Parathyroid adenoma (tissue), 2 donors: ENCODE results near the gene POP4.

Experiments used
- H2AFZ ChIP-seq: fragments of 300-600 bp; sonication (generic); one replicate; pipeline ENCODE4 v1.7.0; 2017; ENCODE audit warnings: antibody characterized with exemption, mild to moderate bottlenecking
- H3K27ac ChIP-seq: fragments of 300-600 bp; sonication (generic); one replicate; pipeline ENCODE4 v1.7.0; 2017
- H3K27me3 ChIP-seq: fragments of 300-600 bp; sonication (generic); one replicate; pipeline ENCODE4 v1.7.0; 2017; ENCODE audit warnings: low read length; ENCODE audit not compliant: control insufficient read depth, insufficient read depth
- H3K36me3 ChIP-seq: fragments of 300-600 bp; sonication (generic); one replicate; pipeline ENCODE4 v1.7.0; 2017; ENCODE audit warnings: low read length; ENCODE audit not compliant: control insufficient read depth, insufficient read depth
- H3K4me1 ChIP-seq: fragments of 300-600 bp; sonication (generic); one replicate; pipeline ENCODE4 v1.7.0; 2017; ENCODE audit warnings: control low read depth
- H3K4me2 ChIP-seq: fragments of 300-600 bp; sonication (generic); one replicate; pipeline ENCODE4 v1.7.0; 2017; ENCODE audit warnings: low read length
- H3K4me3 ChIP-seq: fragments of 300-600 bp; sonication (generic); one replicate; pipeline ENCODE4 v1.7.0; 2017; ENCODE audit warnings: low read depth, low read length
- H3K79me2 ChIP-seq: fragments of 300-600 bp; sonication (generic); one replicate; pipeline ENCODE4 v1.7.0; 2017; ENCODE audit warnings: control low read depth
- H3K9ac ChIP-seq: fragments of 300-600 bp; sonication (generic); one replicate; pipeline ENCODE4 v1.7.0; 2017; ENCODE audit warnings: mild to moderate bottlenecking
- H3K9me3 ChIP-seq: fragments of 300-600 bp; sonication (generic); one replicate; pipeline ENCODE4 v1.7.0; 2017; ENCODE audit warnings: low read length; ENCODE audit not compliant: control insufficient read depth
- TF ChIP-seq, protein P1 (sequence below): fragments of 300-600 bp; sonication (generic); IDR thresholded peaks from one replicate; pipeline ENCODE4 v1.7.0; 2017; ENCODE audit warnings: antibody characterized with exemption, mild to moderate bottlenecking
- donor health status: primary hyperparathyroidism.

POP4 gene

DNA sequence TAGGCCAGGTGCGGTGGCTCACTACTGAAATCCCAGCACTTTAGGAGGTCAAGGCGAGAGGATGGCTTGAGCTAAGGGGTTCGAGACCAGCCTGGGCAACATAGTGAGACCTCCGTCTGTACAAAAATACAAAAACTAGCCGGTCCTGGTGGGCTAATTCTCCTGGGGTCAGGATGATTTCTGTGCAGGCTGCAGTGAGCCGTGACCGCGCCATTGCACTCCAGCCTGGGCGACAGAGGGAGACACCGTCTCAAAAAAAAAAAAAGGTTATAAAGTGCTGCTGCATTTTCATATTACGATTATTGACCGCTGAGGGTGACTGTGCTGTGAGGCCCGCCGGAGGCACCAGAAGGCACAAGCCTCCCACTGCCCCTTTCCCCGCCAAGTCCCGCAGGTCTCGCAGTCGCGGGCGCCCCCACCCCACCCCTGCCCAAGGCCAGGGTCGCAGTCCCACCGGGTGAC is 58.7 kb downstream of the POP4 start:
- peaks cover 18% of the 10 kb centered on the region for H3K4me1 ChIP-seq
- no peak overlapping the region for H3K27ac ChIP-seq
- H3K4me3 ChIP-seq, result peak overlapping the region; percentile 78
- no peaks in the 10 kb centered on the region for H3K36me3 ChIP-seq
- H2AFZ ChIP-seq, result peak overlapping the region; percentile 87
- no peaks in the 10 kb centered on the region for H3K27me3 ChIP-seq
- no peaks in the 10 kb centered on the region for H3K9me3 ChIP-seq
- TF ChIP-seq, protein P1, sequence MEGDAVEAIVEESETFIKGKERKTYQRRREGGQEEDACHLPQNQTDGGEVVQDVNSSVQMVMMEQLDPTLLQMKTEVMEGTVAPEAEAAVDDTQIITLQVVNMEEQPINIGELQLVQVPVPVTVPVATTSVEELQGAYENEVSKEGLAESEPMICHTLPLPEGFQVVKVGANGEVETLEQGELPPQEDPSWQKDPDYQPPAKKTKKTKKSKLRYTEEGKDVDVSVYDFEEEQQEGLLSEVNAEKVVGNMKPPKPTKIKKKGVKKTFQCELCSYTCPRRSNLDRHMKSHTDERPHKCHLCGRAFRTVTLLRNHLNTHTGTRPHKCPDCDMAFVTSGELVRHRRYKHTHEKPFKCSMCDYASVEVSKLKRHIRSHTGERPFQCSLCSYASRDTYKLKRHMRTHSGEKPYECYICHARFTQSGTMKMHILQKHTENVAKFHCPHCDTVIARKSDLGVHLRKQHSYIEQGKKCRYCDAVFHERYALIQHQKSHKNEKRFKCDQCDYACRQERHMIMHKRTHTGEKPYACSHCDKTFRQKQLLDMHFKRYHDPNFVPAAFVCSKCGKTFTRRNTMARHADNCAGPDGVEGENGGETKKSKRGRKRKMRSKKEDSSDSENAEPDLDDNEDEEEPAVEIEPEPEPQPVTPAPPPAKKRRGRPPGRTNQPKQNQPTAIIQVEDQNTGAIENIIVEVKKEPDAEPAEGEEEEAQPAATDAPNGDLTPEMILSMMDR, result peak; percentile 13
- H3K79me2 ChIP-seq, result peaks cover 10% of the 10 kb centered on the region
- peak overlapping the region; percentile 89 for H3K4me2 ChIP-seq
- H3K9ac ChIP-seq, result no peak overlapping the region

DNA sequence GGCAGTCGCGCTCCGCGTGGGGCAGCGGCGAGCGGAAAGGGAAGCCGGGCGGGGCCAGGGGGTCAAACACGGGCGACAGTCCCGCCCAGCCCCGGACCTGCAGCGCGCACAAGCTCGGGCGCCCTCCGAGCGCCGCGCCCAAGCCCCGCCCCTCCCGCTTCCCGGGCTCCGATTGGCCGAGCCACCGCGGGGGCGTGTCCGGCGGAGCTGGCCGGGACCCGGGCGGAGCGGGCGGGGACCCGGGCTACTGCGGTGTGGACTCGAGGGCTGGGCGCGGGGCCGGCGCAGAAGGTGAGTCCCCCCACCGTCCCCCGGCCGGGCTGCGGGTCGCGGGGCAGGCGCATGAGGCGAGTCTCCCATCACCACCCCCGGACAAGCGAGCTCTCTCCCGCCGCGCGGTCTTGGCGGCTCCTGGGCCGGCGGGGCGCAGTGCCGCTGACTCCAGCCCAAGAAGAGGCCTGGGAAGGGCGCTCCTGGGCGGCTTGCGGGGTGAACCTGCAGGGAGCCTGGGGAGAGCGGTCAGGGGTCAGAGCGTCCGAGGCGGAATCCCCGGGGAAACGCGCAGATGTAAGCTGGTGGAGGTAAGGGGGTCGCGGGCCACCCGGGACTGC is 59.2 kb downstream of the POP4 start, which contains the start of gene PLEKHF1:
Gene PLEKHF1, plus strand, starts transcription at position 247 of the 611 bp plus-strand sequence. CDS start 8,379 bp downstream, outside the sequence.
- H3K79me2 ChIP-seq, result peaks cover 15% of the 10 kb centered on the region
- peak within 1 kb of the TSS; percentile 89 for H3K4me2 ChIP-seq
- no peaks in the 10 kb centered on the region for H3K36me3 ChIP-seq
- H3K27me3 ChIP-seq, result no peaks in the 10 kb centered on the region
- H3K4me3 ChIP-seq, result peak within 1 kb of the TSS; percentile 78
- TF ChIP-seq, protein P1, result no peak
- peak within 1 kb of the TSS; percentile 83 for H3K27ac ChIP-seq
- peak within 1 kb of the TSS; percentile 73 for H3K9ac ChIP-seq
- H2AFZ ChIP-seq, result peak within 1 kb of the TSS; percentile 87
- H3K9me3 ChIP-seq, result no peaks in the 10 kb centered on the region
- peaks cover 18% of the 10 kb centered on the region for H3K4me1 ChIP-seq

DNA sequence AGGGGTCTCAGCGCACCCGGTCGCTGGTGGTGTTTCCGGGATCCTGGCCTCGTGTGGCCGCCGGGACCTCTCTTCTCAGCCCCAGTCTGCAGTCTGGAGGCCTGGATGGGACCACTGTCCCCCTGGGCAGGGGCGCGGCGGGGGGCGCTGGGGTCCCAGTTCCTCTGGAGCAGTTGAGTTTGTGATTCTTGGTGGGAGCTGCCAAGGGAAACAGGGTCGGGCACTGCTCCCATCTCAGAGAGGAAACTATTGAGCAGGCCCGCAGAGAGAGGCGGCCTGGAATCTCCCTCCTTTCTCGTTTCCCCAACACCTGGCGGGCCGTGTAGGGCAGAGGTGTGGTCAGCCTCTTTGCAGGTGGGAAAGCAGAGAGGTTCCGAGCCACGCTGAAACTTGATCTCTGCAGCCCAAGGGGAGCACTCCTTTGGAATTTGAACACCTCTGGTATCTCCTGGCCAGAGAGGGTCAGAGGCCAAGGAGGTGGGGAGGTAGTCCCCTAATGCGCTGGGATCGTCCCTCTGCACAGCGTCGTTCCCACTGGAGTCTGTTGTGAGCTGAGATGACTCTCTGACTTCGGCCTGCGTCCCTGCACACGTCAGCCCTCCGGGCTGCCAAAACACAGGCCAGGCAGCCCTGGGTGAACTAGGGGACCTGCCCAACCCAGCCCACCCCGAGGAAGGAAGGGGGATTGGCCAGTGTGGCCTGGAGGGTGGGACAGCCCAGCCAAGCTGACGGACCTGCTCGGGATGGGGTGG is 59.9 kb downstream of the POP4 start:
- Histone ChIP-seq H2AFZ (peak overlapping the region; percentile 87), H3K9ac (peak overlapping the region; percentile 73), H3K9me3 (no peaks in the 10 kb centered on the region), H3K4me3 (peak overlapping the region; percentile 78), H3K27ac (peak overlapping the region; percentile 83), H3K4me1 (peaks cover 24% of the 10 kb centered on the region), H3K4me2 (peak overlapping the region; percentile 89), H3K36me3 (no peaks in the 10 kb centered on the region), H3K27me3 (no peaks in the 10 kb centered on the region), H3K79me2 (peaks cover 17% of the 10 kb centered on the region)
- TF ChIP-seq, protein P1, result no peak
